ENCODE data around the gene NELL1.

- TF ChIP-seq CTCF (IDR thresholded peaks at IDR 0.05) (no peak), POLR2A (IDR thresholded peaks at IDR 0.05) (no peak)
These were observed 811.9 kb downstream of the NELL1 start for GRCh38 chr11:21481255-21481654.

Data from prostate gland (tissue), 2 donors.